GM10266 (cell line): Measurements from ENCODE around the gene PLA2G4E.

Experiments used
- DNase-seq: peaks from one replicate; pipeline ENCODE4 v3.0.0; 2012; ENCODE audit errors: extremely low spot score
- TF ChIP-seq, protein P1 (sequence below): IDR thresholded peaks from 2 replicates; pipeline ENCODE4 v1.5.1; 2012; ENCODE audit warnings: mild to moderate bottlenecking, low read depth; ENCODE audit not compliant: control insufficient read depth, insufficient read depth; ENCODE audit errors: missing control alignments

The PLA2G4E gene

GRCh38 chr15:41996921-41997592 lies 23.8 kb downstream of the PLA2G4E start:
- no peak for DNase-seq
- TF ChIP-seq, protein P1, sequence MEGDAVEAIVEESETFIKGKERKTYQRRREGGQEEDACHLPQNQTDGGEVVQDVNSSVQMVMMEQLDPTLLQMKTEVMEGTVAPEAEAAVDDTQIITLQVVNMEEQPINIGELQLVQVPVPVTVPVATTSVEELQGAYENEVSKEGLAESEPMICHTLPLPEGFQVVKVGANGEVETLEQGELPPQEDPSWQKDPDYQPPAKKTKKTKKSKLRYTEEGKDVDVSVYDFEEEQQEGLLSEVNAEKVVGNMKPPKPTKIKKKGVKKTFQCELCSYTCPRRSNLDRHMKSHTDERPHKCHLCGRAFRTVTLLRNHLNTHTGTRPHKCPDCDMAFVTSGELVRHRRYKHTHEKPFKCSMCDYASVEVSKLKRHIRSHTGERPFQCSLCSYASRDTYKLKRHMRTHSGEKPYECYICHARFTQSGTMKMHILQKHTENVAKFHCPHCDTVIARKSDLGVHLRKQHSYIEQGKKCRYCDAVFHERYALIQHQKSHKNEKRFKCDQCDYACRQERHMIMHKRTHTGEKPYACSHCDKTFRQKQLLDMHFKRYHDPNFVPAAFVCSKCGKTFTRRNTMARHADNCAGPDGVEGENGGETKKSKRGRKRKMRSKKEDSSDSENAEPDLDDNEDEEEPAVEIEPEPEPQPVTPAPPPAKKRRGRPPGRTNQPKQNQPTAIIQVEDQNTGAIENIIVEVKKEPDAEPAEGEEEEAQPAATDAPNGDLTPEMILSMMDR, result no peak

- no peak for DNase-seq
- TF ChIP-seq, protein P1, result no peak
Observed at GRCh38 chr15:41996376-41996775, 24.5 kb downstream of the PLA2G4E start.

- TF ChIP-seq, protein P1, result no peak
- no peak for DNase-seq
Observed at GRCh38 chr15:41995476-41995855, 25.4 kb downstream of the PLA2G4E start.

GRCh38 chr15:41994772-41995475 lies 25.9 kb downstream of the PLA2G4E start:
- DNase-seq, result no peak
- TF ChIP-seq, protein P1, result no peak

- no peak for DNase-seq
- TF ChIP-seq, protein P1, result no peak
Observed at GRCh38 chr15:41994171-41994650, 26.6 kb downstream of the PLA2G4E start.

- no peak for DNase-seq
- TF ChIP-seq, protein P1, result no peak
Observed at GRCh38 chr15:41993472-41994170, 27.2 kb downstream of the PLA2G4E start.
